ENCODE data around the gene MLH3. TPM values are rescaled to one million over a fixed set of nuclear protein-coding genes. Genes with fewer than 3 reads are reported as not detected.

MLH3 gene
- total RNA-seq, 2 experiments from 2014 or later, result 13.2 to 14.4 TPM

GRCh38 chr14:75092698-75093097 is 41.4 kb upstream of the MLH3 start:
- ATAC-seq (ENCODE audit: poor library complexity) (no peak), DNase-seq (no peak)
- no peak overlapping the region for H3K4me3 Mint-ChIP-seq
- no peak overlapping the region for H3K4me3 ChIP-seq (ENCODE audit: low read length)
- H3K27me3 Mint-ChIP-seq, result no peaks in the 10 kb centered on the region
- intact Hi-C loops (cut with DNase I, micrococcal nuclease), result no loop called here
- H3K36me3 ChIP-seq (ENCODE audit: insufficient read depth, low read length), result peaks cover 71% of the 10 kb centered on the region
- H3K9me3 Mint-ChIP-seq, result no peaks in the 10 kb centered on the region
- H3K27ac Mint-ChIP-seq, result no peak overlapping the region
- H3K4me1 ChIP-seq (ENCODE audit: insufficient read depth, low read length), result no peaks in the 10 kb centered on the region
- ChIA-PET POLR2A (interaction anchor here (1.0 kb wide), 1 partner anchor 15 kb away, joined by 3 read pairs; no protein-coding TSS in a partner anchor), CTCF (no interaction called here)
- H3K27ac ChIP-seq (ENCODE audit: low read depth in 1 of 2, low read length in 2 of 2), result no peak overlapping the region
- no peak for TF ChIP-seq CTCF (IDR thresholded peaks at IDR 0.05)
- no peaks in the 10 kb centered on the region for H3K4me1 Mint-ChIP-seq (ENCODE audit: low read depth)
- H3K36me3 Mint-ChIP-seq (ENCODE audit: low read depth), result peaks cover 77% of the 10 kb centered on the region
- no peaks in the 10 kb centered on the region for H3K27me3 ChIP-seq (ENCODE audit: control insufficient read depth in 1 of 2, insufficient read depth in 2 of 2, low read length in 2 of 2)
- no peaks in the 10 kb centered on the region for H3K9me3 ChIP-seq (ENCODE audit: control insufficient read depth in 1 of 2, insufficient read depth in 1 of 2, low read length in 2 of 2)

GRCh38 chr14:75091251-75091650 is 40.0 kb upstream of the MLH3 start:
- H3K4me3 ChIP-seq (ENCODE audit: low read length), result no peak overlapping the region
- no peak overlapping the region for H3K4me3 Mint-ChIP-seq
- TF ChIP-seq CTCF (IDR thresholded peaks at IDR 0.05), result no peak
- H3K36me3 Mint-ChIP-seq (ENCODE audit: low read depth), result peaks cover 77% of the 10 kb centered on the region
- ATAC-seq (ENCODE audit: poor library complexity) (no peak), DNase-seq (no peak)
- no peaks in the 10 kb centered on the region for H3K4me1 ChIP-seq (ENCODE audit: insufficient read depth, low read length)
- H3K27ac Mint-ChIP-seq, result no peak overlapping the region
- H3K27me3 Mint-ChIP-seq, result no peaks in the 10 kb centered on the region
- H3K9me3 ChIP-seq (ENCODE audit: control insufficient read depth in 1 of 2, insufficient read depth in 1 of 2, low read length in 2 of 2), result no peaks in the 10 kb centered on the region
- intact Hi-C loops (cut with DNase I, micrococcal nuclease), result no loop called here
- H3K9me3 Mint-ChIP-seq, result no peaks in the 10 kb centered on the region
- POLR2A ChIA-PET, result no interaction called here
- H3K36me3 ChIP-seq (ENCODE audit: insufficient read depth, low read length), result peaks cover 71% of the 10 kb centered on the region
- H3K4me1 Mint-ChIP-seq (ENCODE audit: low read depth), result no peaks in the 10 kb centered on the region
- CTCF ChIA-PET, result no interaction called here
- H3K27ac ChIP-seq (ENCODE audit: low read depth in 1 of 2, low read length in 2 of 2), result no peak overlapping the region
- no peaks in the 10 kb centered on the region for H3K27me3 ChIP-seq (ENCODE audit: control insufficient read depth in 1 of 2, insufficient read depth in 2 of 2, low read length in 2 of 2)

GRCh38 chr14:75090353-75090752 is 39.1 kb upstream of the MLH3 start:
- CTCF ChIA-PET, result interaction anchor here (3.0 kb wide), 1 partner anchor 230 kb away, joined by 22 read pairs; no protein-coding TSS in a partner anchor
- POLR2A ChIA-PET, result interaction anchor here (0.7 kb wide), 1 partner anchor 78 kb away, joined by 4 read pairs; no protein-coding TSS in a partner anchor
- intact Hi-C loops (cut with DNase I, micrococcal nuclease), result no loop called here
- Histone ChIP-seq H3K36me3 (ENCODE audit: insufficient read depth, low read length) (peaks cover 71% of the 10 kb centered on the region), H3K27me3 (ENCODE audit: control insufficient read depth in 1 of 2, insufficient read depth in 2 of 2, low read length in 2 of 2) (no peaks in the 10 kb centered on the region), H3K9me3 (ENCODE audit: control insufficient read depth in 1 of 2, insufficient read depth in 1 of 2, low read length in 2 of 2) (no peaks in the 10 kb centered on the region), H3K27ac (ENCODE audit: low read depth in 1 of 2, low read length in 2 of 2) (no peak overlapping the region), H3K4me3 (ENCODE audit: low read length) (no peak overlapping the region), H3K4me1 (ENCODE audit: insufficient read depth, low read length) (no peaks in the 10 kb centered on the region)
- DNase-seq (no peak), ATAC-seq (ENCODE audit: poor library complexity) (no peak)
- TF ChIP-seq CTCF (IDR thresholded peaks at IDR 0.05), result no peak
- Mint-ChIP-seq H3K36me3 (ENCODE audit: low read depth) (peaks cover 77% of the 10 kb centered on the region), H3K27me3 (no peaks in the 10 kb centered on the region), H3K4me1 (ENCODE audit: low read depth) (no peaks in the 10 kb centered on the region), H3K4me3 (no peak overlapping the region), H3K27ac (no peak overlapping the region), H3K9me3 (no peaks in the 10 kb centered on the region)

Data from CD4-positive, alpha-beta T cell (primary cell).